GM06990 (cell line): ENCODE data around the gene ERLEC1.
"Not testable (repeated sequence)": the region's sequence is repeated elsewhere in the genome, so short reads cannot be mapped to it uniquely, and the experiment has no call there.

Experiments used
- DNase-seq: peaks from one replicate; pipeline ENCODE4 v3.0.0-alpha.2; 2011; ENCODE audit not compliant: insufficient read length; ENCODE audit errors: extremely low read depth
- H3K27me3 ChIP-seq: replicated peaks from 2 replicates; pipeline ENCODE4 v1.6.0; 2011; ENCODE audit warnings: low read length; ENCODE audit not compliant: control insufficient read depth, insufficient read depth
- H3K36me3 ChIP-seq: 2 replicates; pipeline ENCODE4 v1.5.1; 2011; ENCODE audit warnings: low read length; ENCODE audit not compliant: control insufficient read depth, insufficient read depth
- H3K4me3 ChIP-seq: replicated peaks from 2 replicates; pipeline ENCODE4 v1.5.1; 2011; ENCODE audit warnings: low read depth, mild to moderate bottlenecking, control low read depth, low read length
- TF ChIP-seq, protein P1 (sequence below): IDR thresholded peaks from 2 replicates; pipeline ENCODE4 v1.5.1; 2011; ENCODE audit warnings: low read length, control low read depth, mild to moderate bottlenecking, inconsistent platforms; ENCODE audit not compliant: insufficient read depth, poor library complexity, severe bottlenecking

ERLEC1 gene

GRCh38 chr2:53842891-53843290 is 56.0 kb downstream of the ERLEC1 start:
- no peak for DNase-seq
- Histone ChIP-seq H3K36me3 (no peaks in the 10 kb centered on the region), H3K27me3 (no peaks in the 10 kb centered on the region), H3K4me3 (no peak overlapping the region)
- TF ChIP-seq, protein P1, sequence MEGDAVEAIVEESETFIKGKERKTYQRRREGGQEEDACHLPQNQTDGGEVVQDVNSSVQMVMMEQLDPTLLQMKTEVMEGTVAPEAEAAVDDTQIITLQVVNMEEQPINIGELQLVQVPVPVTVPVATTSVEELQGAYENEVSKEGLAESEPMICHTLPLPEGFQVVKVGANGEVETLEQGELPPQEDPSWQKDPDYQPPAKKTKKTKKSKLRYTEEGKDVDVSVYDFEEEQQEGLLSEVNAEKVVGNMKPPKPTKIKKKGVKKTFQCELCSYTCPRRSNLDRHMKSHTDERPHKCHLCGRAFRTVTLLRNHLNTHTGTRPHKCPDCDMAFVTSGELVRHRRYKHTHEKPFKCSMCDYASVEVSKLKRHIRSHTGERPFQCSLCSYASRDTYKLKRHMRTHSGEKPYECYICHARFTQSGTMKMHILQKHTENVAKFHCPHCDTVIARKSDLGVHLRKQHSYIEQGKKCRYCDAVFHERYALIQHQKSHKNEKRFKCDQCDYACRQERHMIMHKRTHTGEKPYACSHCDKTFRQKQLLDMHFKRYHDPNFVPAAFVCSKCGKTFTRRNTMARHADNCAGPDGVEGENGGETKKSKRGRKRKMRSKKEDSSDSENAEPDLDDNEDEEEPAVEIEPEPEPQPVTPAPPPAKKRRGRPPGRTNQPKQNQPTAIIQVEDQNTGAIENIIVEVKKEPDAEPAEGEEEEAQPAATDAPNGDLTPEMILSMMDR = no peak

DNA sequence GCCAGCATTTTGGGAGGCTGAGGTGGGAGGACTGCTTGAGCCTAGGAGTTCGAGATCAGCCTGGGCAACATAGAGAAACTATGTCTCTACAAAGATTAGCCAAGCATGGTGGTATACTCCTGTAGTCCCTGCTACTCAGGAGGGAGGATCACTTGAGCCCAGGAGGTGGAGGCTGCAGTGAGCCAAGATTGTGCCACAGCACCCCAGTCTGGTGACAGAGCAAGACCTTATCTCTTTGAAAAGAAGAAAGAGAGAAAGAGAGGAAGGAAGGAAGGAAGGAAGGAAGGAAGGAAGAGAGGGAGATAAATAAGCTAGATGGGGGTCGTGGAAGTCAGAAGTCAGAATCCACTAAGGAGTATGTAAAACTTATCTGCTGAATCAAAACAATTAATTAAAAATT is 56.8 kb downstream of the ERLEC1 start:
- no peak for DNase-seq
- Histone ChIP-seq H3K36me3 (no peaks in the 10 kb centered on the region), H3K27me3 (no peaks in the 10 kb centered on the region), H3K4me3 (no peak overlapping the region)
- TF ChIP-seq, protein P1 = no peak

DNA sequence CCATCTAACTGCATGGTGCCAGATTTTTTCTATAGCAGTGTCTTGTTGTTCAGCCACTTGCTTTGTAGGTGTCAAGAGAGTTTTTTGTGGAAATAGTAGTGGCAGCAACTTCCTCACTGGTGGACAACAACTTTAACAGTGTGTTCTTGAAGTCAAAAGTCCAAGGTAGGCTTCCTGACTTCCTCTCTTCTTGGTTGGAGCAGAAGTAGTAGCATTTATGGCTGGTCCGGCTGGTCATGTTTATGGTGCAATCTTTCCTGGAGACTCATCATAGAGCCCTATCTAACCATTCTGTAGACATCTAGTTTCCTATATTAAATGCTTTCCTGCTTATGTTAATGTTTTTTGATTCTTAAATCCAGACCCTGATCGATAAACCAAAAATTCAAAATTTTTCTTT is 61.2 kb downstream of the ERLEC1 start:
- Histone ChIP-seq H3K27me3 (no peaks in the 10 kb centered on the region), H3K36me3 (no peaks in the 10 kb centered on the region), H3K4me3 (no peak overlapping the region)
- TF ChIP-seq, protein P1 = no peak
- DNase-seq = no peak

DNA sequence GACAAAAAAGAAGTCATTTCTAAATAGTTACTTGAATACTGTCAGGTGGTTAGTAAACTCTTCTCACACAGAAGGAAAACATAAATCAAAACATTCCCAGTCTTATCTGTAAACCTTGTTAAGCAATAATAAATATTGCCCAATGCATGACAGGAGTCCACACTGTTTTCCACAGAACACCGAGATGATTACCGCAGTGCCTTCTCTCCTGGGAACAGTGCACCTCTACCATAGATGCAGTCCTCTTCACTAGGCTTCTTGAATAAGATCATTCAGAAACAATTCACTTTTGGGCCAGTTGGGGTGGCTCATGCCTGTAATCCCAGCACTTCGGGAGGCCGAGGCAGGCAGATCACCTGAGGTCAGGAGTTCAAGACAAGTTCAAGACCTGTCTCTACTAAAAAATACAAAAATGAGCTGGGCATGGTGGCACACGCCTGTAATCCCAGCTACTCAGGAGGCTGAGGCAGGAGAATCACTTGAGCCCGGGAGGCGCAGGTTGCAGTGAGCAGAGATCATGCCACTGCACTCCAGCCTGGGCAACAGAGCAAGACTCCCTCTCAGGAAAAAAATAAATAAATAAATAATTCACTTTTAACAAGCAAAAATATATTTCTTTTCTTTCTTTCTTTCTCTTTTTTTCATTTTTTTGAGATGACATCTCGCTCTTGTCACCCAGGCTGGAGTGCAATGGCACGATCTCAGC is 64.4 kb downstream of the ERLEC1 start:
- H3K4me3 ChIP-seq, DNase-seq, H3K27me3 ChIP-seq: not testable (repeated sequence)
- H3K36me3 ChIP-seq = peaks cover 12% of the 10 kb centered on the region

GRCh38 chr2:53852532-53852931 is 65.7 kb downstream of the ERLEC1 start:
- DNase-seq = no peak
- H3K36me3 ChIP-seq = peaks cover 12% of the 10 kb centered on the region
- TF ChIP-seq, protein P1 = no peak
- no peaks in the 10 kb centered on the region for H3K27me3 ChIP-seq
- no peak overlapping the region for H3K4me3 ChIP-seq

- no peak for DNase-seq
- no peak overlapping the region for H3K4me3 ChIP-seq
- TF ChIP-seq, protein P1 = no peak
- H3K36me3 ChIP-seq = peaks cover 12% of the 10 kb centered on the region
- no peaks in the 10 kb centered on the region for H3K27me3 ChIP-seq
Measured at GRCh38 chr2:53854678-53855077, 67.8 kb downstream of the ERLEC1 start.
